ENCODE results near the gene GSTA4. TPM values are rescaled to one million over a fixed set of nuclear protein-coding genes. Genes with fewer than 3 reads are reported as not detected.

GSTA4 gene
- total and polyA plus RNA-seq, 2 of the 13 experiments (the other 11 are each of a cell fraction or from before 2014, with no cell fraction given): 34.1 to 53.6 TPM

DNA sequence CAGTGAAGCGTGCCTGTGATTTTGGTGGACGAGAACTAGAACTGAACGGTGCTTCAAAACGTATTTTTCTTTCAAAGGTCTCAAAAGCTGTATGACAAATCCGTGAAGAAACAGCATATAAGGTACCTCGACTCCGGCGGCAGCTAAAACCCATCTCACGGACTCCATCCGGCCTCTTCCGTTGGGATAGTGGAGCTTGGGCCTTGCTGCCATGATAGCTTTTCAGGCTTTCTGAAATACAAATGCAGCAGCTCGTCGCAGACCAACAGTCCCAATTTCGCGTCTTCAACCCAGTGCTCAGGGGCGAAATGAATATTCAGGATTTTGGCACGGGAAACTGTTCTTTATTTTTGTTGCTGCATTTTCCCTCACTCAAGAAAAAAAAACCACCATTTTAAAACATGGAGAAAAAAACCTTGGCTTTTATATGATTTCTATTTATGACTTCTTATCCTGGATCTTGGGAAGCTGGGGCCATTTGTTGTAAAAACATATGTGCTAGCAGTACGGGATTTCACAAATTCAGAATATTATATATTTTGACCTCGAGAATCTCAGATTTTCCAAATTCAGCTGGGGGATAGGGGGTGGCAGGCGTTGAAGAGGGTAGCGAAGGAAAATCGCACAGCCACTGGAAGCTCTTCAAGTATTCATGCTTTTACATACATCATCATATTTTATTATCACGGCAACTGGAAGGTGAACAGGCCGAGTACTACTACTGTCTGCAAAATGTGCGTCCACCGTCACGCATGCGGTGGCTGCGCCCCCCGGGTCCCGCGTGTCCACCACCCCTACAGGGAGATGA, 849 bp downstream of the GSTA4 start (continued):
- TF ChIP-seq, protein P1, sequence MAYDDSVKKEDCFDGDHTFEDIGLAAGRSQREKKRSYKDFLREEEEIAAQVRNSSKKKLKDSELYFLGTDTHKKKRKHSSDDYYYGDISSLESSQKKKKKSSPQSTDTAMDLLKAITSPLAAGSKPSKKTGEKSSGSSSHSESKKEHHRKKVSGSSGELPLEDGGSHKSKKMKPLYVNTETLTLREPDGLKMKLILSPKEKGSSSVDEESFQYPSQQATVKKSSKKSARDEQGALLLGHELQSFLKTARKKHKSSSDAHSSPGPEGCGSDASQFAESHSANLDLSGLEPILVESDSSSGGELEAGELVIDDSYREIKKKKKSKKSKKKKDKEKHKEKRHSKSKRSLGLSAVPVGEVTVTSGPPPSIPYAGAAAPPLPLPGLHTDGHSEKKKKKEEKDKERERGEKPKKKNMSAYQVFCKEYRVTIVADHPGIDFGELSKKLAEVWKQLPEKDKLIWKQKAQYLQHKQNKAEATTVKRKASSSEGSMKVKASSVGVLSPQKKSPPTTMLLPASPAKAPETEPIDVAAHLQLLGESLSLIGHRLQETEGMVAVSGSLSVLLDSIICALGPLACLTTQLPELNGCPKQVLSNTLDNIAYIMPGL (CRISPR knock-in tag; IDR thresholded peaks at IDR 0.05; ENCODE audit: borderline replicate concordance in 1 of 2, low read depth in 1 of 2): peak in 1 of 2 experiments; percentile 45; a peak in 1 of 4 replicates
- peak; percentile 26; the same call in 1 of the 2 replicates for TF ChIP-seq ZNF747 (CRISPR knock-in tag; IDR thresholded peaks at IDR 0.05; ENCODE audit: borderline replicate concordance)
- TF ChIP-seq SSRP1 (CRISPR knock-in tag; IDR thresholded peaks at IDR 0.05): no peak
- no peak for TF ChIP-seq CBX5 (CRISPR knock-in tag; IDR thresholded peaks at IDR 0.05; ENCODE audit: borderline replicate concordance)
- TF ChIP-seq ZNF615 (CRISPR knock-in tag; IDR thresholded peaks at IDR 0.05; ENCODE audit: borderline replicate concordance): no peak
- TF ChIP-seq, protein P2, sequence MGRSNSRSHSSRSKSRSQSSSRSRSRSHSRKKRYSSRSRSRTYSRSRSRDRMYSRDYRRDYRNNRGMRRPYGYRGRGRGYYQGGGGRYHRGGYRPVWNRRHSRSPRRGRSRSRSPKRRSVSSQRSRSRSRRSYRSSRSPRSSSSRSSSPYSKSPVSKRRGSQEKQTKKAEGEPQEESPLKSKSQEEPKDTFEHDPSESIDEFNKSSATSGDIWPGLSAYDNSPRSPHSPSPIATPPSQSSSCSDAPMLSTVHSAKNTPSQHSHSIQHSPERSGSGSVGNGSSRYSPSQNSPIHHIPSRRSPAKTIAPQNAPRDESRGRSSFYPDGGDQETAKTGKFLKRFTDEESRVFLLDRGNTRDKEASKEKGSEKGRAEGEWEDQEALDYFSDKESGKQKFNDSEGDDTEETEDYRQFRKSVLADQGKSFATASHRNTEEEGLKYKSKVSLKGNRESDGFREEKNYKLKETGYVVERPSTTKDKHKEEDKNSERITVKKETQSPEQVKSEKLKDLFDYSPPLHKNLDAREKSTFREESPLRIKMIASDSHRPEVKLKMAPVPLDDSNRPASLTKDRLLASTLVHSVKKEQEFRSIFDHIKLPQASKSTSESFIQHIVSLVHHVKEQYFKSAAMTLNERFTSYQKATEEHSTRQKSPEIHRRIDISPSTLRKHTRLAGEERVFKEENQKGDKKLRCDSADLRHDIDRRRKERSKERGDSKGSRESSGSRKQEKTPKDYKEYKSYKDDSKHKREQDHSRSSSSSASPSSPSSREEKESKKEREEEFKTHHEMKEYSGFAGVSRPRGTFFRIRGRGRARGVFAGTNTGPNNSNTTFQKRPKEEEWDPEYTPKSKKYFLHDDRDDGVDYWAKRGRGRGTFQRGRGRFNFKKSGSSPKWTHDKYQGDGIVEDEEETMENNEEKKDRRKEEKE (IDR thresholded peaks at IDR 0.05): no peak
- TF ChIP-seq, protein P3, sequence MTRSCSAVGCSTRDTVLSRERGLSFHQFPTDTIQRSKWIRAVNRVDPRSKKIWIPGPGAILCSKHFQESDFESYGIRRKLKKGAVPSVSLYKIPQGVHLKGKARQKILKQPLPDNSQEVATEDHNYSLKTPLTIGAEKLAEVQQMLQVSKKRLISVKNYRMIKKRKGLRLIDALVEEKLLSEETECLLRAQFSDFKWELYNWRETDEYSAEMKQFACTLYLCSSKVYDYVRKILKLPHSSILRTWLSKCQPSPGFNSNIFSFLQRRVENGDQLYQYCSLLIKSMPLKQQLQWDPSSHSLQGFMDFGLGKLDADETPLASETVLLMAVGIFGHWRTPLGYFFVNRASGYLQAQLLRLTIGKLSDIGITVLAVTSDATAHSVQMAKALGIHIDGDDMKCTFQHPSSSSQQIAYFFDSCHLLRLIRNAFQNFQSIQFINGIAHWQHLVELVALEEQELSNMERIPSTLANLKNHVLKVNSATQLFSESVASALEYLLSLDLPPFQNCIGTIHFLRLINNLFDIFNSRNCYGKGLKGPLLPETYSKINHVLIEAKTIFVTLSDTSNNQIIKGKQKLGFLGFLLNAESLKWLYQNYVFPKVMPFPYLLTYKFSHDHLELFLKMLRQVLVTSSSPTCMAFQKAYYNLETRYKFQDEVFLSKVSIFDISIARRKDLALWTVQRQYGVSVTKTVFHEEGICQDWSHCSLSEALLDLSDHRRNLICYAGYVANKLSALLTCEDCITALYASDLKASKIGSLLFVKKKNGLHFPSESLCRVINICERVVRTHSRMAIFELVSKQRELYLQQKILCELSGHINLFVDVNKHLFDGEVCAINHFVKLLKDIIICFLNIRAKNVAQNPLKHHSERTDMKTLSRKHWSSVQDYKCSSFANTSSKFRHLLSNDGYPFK (CRISPR knock-in tag; IDR thresholded peaks at IDR 0.05; ENCODE audit: borderline replicate concordance): no peak
- TF ChIP-seq ZKSCAN8 (CRISPR knock-in tag; IDR thresholded peaks at IDR 0.05; ENCODE audit: borderline replicate concordance): no peak; the same call in 1 of the 2 replicates
- TF ChIP-seq ZNF720 (CRISPR knock-in tag; IDR thresholded peaks at IDR 0.05): no peak
- TF ChIP-seq ARHGAP35 (CRISPR knock-in tag; IDR thresholded peaks at IDR 0.05; ENCODE audit: borderline replicate concordance): no peak
- TF ChIP-seq ZNF660 (CRISPR knock-in tag; IDR thresholded peaks at IDR 0.05; ENCODE audit: borderline replicate concordance, low read depth): no peak
- TF ChIP-seq RBM22 (optimal IDR thresholded peaks at IDR 0.05; ENCODE audit: low read length): no peak
- no peak for TF ChIP-seq REXO4 (CRISPR knock-in tag; IDR thresholded peaks at IDR 0.05; ENCODE audit: borderline replicate concordance)
- no peak; the same call in 1 of the 2 replicates for TF ChIP-seq BRD4 (CRISPR knock-in tag; IDR thresholded peaks at IDR 0.05)
- TF ChIP-seq, protein P4, sequence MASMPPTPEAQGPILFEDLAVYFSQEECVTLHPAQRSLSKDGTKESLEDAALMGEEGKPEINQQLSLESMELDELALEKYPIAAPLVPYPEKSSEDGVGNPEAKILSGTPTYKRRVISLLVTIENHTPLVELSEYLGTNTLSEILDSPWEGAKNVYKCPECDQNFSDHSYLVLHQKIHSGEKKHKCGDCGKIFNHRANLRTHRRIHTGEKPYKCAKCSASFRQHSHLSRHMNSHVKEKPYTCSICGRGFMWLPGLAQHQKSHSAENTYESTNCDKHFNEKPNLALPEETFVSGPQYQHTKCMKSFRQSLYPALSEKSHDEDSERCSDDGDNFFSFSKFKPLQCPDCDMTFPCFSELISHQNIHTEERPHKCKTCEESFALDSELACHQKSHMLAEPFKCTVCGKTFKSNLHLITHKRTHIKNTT (CRISPR knock-in tag; IDR thresholded peaks at IDR 0.05): 0 out of 2 replicates have a peak, but pooled peaks have one; percentile 65
